GM19240 (cell line): ENCODE measurements around the gene ACSF3.

Experiments
- DNase-seq: peaks from one replicate; pipeline ENCODE4 v3.0.0; 2011; ENCODE audit warnings: low spot score; ENCODE audit not compliant: insufficient read length

Gene ACSF3

DNA sequence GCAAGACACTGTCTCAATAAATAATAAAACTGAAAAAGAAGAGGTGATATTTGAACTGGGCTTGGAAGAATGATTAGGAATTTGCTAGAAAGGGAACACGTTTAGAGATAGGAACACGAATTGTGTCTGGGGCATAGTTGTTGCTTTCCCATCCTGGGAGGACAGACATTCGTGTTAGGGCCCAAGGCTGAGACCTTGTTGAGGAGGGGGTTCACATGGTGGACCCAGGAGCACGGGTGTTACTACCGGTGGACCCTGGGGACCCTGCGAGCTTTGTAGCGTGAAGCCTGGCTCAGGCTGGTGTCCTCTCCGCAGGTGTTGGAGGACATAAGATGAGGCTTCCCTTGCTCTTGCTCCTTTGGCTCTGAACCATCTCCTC is 1.2 kb downstream of the ACSF3 start:
- no peak for DNase-seq

- no peak for DNase-seq
These were observed 1.9 kb downstream of the ACSF3 start for GRCh38 chr16:89095491-89095951.

DNA sequence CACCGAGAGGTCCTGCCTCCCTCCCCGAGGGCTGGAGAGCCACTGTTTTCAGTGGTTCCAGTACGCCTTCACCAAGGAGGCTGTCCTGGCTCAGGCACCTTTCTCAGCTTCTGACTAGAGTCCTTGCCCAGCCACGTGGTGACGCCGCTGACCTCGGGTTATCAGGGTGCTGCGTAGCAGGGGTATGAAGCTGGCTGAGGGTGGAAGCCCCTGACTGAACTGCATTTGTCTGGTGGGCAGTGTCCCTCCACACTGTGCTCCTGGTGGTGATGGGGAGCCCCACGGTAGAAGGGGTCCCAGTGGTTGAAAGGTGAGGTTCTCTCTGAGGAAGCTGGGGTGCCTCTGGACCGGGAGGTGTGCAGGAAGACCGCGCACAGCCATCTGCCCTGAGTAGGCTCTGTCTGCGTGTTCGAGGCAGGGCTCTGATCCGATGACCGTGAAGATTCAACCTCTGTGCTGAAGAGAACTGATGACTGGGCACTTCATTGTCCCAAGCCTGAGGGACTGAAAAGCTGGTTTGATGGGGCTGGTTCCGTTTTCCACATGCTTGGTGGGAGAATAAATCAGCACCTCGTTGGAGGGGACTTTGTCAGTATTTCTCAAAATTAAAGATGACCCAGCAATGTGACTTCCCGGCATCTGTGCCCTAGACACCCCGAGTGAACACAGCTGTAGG is 2.5 kb downstream of the ACSF3 start:
- no peak for DNase-seq

- no peak for DNase-seq
These were observed 3.2 kb downstream of the ACSF3 start for GRCh38 chr16:89096768-89097391.

- no peak for DNase-seq
These were observed 3.7 kb downstream of the ACSF3 start for GRCh38 chr16:89097392-89097772.

DNA sequence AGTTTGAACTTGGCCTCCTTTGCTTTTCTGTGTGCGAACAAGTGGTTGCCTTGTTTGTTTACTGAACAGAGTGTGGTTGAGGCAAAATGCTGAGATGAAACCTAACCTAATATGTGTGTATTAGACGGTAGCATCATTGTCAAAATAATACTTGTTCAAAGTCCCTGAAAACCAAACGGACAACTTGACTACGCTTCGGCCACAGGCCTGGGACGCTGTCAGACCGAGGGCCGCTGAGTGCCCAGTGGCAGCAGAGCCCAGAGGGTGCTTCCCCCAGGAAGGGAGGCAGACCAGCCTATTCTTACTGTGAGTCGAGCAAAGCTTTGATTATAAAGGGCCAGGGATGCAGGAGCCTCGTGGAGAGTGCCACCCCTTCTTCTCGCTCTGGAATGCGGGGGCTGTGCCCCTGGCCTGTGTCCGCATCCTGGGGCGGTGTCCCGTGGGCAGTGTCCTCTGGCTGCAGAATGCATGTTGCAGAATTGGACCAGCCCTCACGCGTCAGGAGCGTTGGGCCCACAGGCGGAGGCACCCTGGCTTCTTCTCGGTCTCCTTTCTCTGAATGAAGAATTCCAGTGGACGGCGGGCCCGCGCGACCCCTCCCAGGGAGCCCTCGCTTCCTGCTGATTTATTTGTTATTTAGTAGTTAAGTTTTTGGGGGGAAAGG is 5.2 kb downstream of the ACSF3 start:
- DNase-seq = no peak

- no peak for DNase-seq
These were observed 6.3 kb downstream of the ACSF3 start for GRCh38 chr16:89099905-89100304.

DNA sequence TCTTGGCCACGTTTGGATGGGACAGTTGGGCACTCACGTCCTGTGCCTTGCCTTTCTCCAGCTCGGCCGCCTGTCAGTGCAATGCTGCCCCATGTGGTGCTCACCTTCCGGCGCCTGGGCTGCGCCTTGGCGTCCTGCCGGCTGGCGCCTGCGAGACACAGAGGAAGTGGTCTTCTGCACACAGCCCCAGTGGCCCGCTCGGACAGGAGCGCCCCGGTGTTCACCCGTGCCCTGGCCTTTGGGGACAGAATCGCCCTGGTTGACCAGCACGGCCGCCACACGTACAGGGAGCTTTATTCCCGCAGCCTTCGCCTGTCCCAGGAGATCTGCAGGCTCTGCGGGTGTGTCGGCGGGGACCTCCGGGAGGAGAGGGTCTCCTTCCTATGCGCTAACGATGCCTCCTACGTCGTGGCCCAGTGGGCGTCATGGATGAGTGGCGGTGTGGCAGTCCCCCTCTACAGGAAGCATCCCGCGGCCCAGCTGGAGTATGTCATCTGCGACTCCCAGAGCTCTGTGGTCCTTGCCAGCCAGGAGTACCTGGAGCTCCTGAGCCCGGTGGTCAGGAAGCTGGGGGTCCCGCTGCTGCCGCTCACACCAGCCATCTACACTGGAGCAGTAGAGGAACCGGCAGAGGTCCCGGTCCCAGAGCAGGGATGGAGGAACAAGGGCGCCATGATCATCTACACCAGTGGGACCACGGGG is 7.1 kb downstream of the ACSF3 start:
- DNase-seq = no peak

- no peak for DNase-seq
These were observed 7.8 kb downstream of the ACSF3 start for GRCh38 chr16:89101303-89102040.

GRCh38 chr16:89102041-89102471 is 8.4 kb downstream of the ACSF3 start:
- no peak for DNase-seq

DNA sequence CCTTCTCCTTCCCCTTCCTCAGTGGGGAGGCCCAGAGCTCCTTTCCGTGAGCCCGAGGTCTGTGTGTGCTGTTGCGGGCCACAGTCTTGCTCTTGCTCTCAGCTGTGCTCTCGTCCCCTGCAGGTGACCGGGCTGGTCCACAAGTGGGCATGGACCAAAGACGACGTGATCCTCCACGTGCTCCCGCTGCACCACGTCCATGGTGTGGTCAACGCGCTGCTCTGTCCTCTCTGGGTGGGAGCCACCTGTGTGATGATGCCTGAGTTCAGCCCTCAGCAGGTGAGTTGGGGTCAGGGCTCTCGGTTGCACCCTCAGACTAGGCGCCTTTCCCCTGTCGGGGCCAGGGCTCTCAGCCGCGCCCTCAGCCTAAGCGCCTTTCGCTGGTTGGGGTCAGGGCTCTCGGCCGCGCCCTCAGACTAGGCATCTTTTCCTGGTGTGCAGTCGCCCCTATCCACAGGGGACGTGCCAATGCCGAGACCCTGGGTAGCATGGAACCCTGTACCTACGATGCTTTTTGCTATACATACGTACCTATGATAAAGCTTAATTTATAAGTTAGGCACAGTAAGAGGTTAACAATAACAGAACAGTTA is 8.9 kb downstream of the ACSF3 start:
- no peak for DNase-seq

GRCh38 chr16:89103156-89103555 is 9.5 kb downstream of the ACSF3 start:
- DNase-seq = no peak

DNA sequence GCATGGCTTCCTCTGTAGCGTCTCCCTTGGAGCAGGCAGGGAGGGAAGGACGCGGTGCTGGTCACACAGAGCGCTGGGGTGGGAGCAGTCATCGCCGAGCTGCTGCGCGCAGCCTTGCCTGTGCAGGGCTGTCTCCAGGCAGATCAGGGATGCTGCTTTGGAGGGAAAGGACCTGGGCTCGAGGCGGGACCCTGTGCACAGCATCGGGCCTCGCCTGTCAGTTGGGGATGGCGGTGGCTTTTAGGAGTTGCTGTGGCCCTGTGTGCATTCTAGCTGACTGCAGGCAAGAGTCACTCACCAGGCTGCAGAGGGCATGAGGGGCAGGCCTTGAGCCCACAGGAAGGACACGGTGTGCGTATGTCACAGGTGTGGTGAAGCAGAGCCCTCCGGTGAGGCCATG is 10.1 kb downstream of the ACSF3 start:
- DNase-seq = no peak

- DNase-seq = no peak
These were observed 10.7 kb downstream of the ACSF3 start for GRCh38 chr16:89104303-89104702.

- DNase-seq = peak; percentile 44
These were observed 11.4 kb downstream of the ACSF3 start for GRCh38 chr16:89104930-89105571.

- DNase-seq = no peak
These were observed 12.0 kb downstream of the ACSF3 start for GRCh38 chr16:89105599-89106151.

DNA sequence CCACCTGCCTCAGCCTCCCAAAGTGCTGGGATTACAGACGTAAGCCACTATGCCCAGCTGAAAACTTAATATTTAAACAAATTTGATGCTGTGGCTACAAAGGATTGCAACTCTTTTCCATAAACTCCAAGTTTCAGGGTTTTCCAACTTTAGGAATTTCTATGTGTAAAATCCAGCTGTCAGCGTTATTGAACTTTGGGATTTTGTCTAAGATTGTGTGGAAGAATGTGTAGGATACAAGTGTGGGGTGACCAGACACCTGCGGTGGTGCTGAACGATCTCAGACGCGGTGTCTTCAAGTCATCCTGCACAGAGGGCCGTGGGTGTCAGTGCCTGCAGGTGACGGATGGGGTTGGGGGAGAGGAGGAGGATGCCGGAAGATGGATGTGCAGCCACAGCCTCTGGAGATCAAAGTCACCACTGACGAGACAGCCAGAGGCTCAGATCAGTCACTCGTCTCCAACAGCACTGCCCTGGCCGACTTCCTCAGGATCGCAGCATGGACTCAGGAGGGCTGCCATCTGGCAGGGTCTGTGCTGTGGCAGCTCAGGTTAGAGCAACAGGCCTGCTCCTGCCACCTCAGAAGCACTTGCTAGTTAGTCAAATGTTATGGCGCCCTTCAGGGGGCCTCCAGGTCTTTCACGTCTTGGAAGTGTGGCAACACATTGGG is 13.0 kb downstream of the ACSF3 start:
- no peak for DNase-seq

GRCh38 chr16:89107203-89107582 is 13.5 kb downstream of the ACSF3 start:
- no peak for DNase-seq

DNA sequence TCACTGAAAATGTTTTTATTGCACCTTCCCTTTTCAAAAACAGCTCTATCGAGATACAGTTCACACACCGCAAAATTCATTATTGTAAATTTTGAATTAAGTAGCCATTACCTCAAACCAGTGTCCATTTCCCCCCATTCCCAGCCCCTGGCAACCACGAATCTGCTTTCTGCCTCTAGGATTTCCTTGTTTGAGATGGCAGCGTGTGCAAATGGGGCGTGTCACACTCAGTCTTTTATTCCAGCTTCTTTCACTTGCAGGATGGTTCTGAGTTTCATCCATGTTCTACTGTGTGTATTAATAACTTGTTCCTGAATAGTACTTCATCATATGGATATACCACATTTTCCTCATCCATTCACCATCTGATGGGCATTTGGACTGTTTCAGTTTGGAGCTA is 14.8 kb downstream of the ACSF3 start:
- DNase-seq = no peak

- no peak for DNase-seq
These were observed 17.0 kb downstream of the ACSF3 start for GRCh38 chr16:89110641-89111040.
